Activated T-cell treated with anti-CD3 and anti-CD28 coated beads, Interleukin-2, amount 50 U/mL, for 1 hour (primary cell): ENCODE measurements around the gene PIGN.

ENCODE experiments used
- DNase-seq: peaks from one replicate; pipeline ENCODE4 v3.0.0-alpha.2; 2020

Gene PIGN

DNA sequence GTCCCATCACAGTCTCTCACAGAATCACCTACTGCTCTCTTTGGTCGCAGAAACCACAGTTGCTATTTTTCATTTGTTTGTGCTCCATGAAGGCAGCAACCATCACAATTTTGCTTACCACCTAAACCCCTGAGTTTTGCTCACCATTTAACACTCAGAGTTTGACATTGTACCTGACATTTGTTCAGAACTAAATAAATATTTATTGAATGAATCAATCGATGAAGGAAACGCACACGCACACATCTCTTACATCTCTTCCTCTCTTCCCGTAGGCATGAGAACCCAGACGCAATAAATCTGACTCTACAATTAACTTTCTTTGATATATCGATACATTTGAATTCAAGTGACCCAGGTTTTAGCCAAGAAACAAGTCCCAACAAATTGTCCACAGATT, 188.5 kb downstream of the PIGN start:
- no peak for DNase-seq

DNA sequence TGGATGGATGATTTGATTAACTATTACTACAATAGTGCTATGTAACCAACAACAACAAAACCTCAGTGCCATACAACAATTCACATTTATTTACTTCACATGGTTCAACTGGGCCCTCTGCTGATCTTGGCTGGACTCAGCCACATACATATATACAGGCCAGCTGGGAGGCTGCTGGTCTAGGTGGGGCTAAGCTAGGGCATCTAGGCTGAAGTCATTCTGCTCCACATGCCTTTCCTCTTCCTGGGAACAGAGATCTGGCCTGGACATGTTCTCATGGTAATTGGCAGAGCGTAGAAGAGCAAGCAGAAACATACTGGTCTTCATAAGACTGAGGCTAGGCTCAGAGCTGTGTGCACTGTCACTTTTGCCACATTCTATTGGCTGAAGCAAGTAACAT, 191.2 kb downstream of the PIGN start:
- no peak for DNase-seq

DNA sequence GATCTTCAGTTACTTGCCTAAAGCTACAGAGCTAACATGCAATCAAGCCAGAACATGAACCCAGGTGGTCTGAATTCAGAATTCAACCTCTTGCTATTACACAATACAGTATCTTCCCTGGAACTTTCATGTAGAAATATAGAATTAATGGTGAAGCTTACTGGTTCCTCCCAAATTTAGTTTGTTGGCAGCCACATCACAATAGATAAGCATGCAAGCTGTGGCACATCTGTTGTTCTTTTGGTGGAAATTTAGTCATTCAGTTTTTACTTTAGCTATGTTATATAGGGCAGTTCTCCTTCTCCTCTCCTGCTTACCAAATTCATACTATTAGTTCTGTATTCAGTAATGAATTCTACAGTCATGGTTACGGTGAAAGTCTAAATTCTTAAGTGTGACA, 193.0 kb downstream of the PIGN start:
- DNase-seq = no peak

- no peak for DNase-seq
Measured at GRCh38 chr18:61992923-61993322, 193.9 kb downstream of the PIGN start.

DNA sequence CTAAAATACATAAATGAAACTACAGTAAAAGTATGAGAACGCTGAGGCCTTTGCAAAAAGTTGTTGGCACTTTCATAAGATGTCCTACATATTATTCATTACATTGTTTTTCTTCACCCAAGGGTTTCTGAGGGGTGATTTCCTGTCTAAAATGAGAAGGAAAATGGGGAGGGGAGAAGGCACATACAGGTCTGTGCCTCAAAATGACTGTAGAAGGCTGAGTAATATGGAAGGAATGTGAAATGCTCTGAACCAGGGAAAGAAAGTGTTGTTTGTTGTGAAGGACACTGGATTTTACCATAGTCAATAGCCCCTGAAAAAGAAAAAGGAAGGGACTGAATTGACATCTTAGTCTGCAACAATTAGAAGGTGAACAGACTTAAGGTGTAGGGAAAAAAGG, 194.6 kb downstream of the PIGN start:
- DNase-seq = no peak

- no peak for DNase-seq
Measured at GRCh38 chr18:61991836-61992235, 195.0 kb downstream of the PIGN start.

DNA sequence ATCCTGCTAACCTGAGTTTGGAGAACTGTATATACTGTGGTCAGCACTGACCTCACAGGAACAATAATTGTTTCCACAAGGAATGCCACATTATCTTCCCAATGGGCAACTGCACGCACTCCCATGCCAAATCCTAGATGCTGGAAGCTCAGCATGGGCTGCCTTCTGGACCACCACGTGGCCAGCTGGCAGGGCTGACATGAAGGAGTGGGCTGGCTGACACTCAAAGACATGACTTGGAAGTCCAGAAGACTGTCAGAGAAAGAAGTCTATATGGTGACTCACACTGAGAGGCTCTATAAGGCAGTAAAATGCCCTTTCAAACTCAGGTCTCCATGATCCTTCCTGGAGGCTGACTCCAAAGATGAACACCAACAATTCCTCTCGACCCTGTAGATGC, 195.7 kb downstream of the PIGN start:
- no peak for DNase-seq
